GM10847 (cell line): ENCODE data around the gene NPC1L1.

ENCODE experiments used
- POLR2A ChIP-seq: IDR thresholded peaks from 2 replicates; pipeline ENCODE4 v1.6.1; 2011; ENCODE audit not compliant: insufficient read length; ENCODE audit errors: extremely low read depth

Gene NPC1L1

DNA sequence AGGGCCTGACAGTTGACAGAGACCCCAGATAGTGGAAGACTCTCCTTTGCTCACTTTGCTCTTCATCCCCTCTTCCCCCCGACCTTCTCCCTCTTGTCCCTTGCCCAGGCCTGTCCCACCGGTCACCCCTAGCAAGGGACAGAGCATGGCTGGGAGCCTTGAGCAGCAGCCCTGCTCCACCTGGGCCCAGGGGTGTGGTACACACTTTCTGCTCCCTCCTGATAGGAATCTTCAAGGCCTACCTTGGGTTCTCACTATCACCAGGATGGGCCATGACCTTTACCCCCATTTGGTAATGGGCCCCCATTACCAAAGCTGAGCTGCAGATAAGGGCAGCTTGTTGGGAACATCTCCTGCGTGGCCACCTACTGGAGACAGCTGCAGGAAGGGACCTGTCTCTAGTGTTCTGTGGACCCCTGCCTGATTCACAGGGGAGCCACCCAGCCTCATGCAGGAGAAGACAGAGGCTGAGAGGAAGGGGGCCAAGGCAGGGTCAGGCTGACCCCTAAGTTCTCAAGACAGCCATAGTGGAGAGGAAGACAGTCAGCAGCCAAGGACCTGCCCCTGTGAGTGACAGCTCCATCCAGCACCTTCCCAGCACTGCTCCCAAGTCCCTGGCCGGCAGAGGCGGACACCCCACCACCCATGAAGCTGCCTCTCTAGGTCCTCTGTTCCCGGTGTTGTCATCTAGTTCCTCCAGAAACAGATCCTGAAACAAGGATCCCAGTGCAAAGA is 913 bp upstream of the NPC1L1 start:
- TF ChIP-seq POLR2A = no peak

DNA sequence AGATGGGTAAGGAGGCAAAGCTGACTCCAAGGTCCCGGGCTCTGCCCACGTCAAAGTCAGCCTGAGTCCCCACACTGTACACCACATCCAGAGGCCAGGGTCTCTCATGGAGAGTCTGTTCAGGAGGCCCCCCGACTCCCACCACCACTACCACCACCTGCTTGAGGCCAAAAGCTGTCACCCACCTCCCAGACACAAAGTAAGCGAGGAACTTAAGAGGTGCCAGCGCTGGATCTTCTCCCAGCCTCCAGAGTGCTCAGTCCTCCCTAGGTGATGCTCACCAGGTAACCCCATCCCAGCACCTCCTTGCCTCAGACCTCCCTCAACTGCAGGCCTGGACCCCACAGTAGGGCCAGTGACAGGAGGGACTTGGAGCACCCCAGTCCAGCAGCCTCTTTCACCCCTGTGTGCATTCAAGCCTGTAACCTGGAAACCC is 520 bp downstream of the NPC1L1 start:
- TF ChIP-seq POLR2A = no peak

DNA sequence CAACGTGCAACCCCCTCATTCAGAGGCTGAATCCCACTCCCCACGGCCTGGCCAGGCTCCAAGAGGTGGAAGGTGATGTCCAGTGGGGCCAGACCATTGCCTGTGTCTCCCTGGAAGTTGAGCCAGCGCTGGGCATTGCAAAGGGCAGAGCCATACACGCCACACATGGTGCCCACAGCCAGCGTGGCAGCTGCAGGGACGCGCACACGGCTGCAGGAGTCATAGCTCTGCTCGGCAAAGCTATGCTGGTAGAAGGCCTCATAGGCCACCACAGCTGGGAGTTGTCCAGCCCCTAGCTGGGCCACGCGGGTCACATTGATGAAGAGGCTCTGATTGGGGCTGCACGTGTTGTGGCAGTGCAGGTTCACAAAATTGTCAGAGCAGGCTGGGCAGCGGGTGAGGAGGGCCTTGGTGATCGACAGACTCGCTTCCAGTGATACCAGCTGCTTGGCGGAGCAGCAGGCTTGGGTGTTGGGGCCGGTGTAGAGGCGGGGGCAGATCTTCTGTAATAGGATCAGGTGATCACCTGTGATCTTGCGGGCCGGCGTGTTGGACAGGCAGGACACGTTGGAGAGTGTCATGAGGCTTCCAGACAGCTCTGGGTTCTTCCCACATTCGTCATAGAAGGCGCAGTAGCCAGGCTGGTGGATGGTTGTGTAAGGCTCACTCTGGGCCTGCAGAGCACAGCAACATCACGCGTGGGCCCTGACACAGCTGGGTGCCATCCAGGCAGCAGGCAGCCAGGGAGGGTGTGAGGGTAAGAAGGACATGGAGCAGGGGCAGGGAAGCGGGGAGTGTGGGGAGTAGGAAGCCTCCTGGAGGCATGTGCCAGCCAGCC is 1.2 kb downstream of the NPC1L1 start:
- no peak for TF ChIP-seq POLR2A

DNA sequence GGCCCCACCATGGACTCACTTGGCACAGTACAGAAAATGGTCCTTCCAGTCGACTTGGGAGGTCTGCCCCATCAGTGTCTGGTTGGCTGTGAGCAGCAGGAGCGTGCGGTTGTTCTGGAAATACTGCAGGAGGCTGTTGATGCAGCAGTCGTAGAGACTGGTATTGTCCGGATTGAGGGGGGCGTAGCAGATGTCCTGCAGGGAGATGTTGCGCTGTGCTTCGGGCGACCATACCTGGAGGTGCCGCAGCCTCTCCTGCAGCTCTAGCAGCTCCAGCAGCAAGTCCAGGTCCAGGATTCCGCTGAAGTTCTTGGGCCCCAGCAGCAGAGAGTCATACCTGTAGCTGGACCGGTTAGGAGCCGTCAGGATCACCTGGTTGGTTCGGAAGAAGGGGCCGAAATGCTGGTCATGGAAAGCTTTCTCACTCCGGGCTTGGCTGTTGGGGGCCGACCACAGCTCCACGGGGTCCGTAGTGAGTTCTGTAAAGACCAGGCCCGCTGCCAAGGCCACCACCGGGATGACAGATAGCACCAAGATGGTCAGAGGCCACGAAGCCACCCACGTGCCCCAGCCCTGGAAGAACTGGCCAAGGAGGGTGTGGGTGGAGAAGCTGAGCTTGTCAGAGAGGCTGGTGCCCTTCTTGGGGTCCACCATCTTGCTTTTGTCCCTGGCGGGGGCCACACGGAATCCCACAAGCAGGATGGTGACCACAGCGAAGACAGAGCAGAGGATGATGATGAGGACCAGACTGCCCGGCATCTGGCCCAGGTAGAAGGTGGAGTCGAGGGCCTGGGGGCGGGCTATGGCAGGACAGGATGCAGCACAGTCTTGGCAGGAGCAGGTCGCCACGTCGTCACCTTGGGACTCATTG is 2.1 kb downstream of the NPC1L1 start:
- TF ChIP-seq POLR2A = no peak

DNA sequence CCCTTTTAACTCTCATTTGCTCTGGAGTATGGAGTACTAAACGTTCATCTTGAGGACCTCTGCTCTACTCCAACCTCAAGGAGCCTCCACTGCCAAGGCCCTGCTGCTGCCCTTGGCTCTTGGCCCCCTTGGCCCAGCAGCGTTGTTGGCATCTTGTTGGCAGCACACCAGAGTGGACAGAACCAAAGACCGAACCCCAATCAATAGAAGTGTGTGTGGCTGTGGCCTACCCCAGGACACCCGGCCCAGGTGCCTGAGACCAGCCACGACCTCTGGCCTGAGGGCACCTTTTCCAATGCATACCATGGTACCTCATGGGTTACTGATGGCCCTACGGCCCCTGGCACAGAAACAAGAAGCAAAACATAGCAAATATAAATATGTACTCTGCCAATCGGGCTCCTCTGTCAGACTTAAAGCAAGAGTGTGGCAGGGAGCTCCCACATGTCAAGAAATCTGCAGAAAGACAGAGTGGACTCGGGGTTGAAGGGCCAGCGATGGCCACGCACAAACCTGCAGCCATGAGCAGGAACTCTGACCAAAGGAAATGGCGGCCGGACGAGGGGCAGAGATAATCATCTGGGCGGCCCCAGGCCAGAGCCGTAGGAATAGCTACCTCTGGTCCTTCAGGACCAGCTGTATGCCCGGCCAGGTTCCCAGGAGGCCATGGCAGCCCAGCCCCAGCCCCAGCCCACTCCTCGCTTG is 2.9 kb downstream of the NPC1L1 start:
- no peak for TF ChIP-seq POLR2A

DNA sequence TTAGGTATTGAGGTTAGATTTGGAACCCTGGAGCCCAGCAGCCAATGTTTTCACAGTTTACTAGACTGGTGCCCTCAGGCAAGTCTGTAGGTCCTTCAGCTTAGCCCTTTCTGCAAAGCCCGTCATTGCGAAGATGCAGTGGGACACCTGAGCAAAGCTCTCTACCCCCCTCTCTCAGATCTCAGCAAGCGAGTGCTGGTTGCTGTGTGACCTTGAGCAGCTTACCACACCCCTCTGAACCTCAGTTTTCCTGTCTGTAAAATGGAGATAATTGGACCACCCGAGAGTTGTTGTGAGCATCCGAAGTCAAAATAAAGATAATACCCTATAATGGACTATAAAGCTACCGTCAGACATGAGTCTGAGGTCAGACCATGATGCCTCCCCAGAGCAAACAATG is 3.7 kb downstream of the NPC1L1 start:
- TF ChIP-seq POLR2A = no peak

DNA sequence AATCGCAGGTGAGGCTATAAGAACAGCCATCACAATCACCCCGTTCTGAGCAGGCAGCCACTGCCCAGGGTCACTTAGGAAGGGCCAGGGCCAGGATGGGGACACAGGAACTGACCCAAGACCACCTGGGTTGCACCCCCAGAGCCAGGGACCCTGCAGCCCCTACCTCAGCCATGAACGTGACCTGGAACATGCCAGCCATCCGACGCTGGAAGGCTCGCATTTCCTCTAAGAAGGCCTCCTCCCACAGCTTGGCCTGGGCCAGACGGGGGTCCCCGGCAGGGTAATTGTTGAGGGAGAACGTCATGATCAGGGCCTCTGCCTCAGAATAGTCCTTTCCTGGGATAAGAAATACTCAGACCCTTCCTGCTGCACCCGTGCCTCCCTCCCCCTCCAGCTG is 5.0 kb downstream of the NPC1L1 start:
- no peak for TF ChIP-seq POLR2A

DNA sequence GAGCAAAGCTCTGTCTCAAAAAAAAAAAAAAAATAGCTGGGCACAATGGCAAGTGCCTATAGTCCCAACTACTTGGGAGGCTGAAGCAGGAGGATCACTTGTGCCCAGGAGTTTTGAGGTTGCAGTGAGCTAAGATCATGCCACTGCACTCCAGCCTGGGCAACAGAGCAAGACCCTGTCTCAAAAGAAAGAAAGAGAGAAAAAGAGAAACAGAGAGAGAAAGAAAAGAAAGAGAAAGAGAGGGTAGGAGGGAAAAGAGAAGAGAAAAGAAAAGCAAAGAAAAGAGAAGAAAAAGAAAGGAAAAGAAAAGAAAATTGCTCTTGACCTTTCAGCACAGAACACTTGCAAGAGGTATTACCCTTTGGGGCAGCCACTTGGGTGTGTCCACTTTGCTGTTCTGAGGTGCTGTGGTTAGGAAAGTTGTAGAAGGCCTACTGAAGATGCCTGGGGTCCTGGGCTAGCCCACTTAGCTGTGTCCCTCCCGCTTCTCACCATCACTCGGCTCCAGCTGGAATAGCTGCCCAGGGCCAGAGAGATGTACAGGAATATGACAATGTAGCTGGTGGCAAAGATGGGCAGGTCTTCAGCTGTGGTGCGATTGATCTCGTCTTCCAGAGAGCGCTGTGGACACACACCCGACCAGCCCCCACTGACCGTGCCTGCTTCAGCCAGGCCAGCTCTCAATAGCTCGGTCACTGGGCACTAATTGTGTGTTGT is 5.6 kb downstream of the NPC1L1 start:
- TF ChIP-seq POLR2A = no peak

DNA sequence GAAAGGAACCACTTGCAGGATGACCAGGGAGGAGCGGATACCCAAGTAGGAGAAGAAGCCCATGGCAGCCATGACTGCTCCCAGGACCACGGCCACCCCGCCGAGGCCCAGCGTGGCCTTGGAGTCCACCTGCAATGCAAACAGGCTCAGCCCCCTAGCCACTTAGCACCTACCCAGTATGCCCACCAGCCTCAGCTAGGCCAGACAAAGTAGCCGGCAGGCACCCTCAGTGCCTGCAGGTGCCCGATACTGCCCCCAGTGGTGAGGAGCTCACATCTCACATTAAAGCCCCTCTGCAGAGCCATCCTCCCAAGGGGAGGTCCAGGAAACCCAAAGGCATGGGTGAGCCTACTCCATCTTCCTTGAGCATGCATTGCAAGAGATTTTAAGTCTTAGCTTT is 6.6 kb downstream of the NPC1L1 start:
- no peak for TF ChIP-seq POLR2A

DNA sequence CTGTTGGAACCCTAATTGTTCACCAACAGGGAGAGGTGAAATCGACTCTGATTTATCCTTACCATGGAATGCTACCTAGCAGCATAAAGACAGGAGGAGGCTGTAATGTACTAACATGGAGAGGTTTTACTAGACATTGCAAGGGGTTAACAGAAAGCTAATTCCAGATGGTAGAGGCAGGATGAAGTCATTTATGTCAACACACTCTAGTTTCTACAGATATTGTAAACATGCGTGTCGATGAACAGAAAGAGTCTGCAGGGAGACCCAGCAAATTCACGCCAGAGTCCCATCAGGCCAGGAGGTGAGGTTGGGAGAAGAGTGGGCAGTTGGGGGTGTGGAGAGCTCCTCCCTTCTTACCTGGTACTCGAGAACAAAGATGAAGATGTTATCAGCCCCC is 7.0 kb downstream of the NPC1L1 start:
- TF ChIP-seq POLR2A = no peak

DNA sequence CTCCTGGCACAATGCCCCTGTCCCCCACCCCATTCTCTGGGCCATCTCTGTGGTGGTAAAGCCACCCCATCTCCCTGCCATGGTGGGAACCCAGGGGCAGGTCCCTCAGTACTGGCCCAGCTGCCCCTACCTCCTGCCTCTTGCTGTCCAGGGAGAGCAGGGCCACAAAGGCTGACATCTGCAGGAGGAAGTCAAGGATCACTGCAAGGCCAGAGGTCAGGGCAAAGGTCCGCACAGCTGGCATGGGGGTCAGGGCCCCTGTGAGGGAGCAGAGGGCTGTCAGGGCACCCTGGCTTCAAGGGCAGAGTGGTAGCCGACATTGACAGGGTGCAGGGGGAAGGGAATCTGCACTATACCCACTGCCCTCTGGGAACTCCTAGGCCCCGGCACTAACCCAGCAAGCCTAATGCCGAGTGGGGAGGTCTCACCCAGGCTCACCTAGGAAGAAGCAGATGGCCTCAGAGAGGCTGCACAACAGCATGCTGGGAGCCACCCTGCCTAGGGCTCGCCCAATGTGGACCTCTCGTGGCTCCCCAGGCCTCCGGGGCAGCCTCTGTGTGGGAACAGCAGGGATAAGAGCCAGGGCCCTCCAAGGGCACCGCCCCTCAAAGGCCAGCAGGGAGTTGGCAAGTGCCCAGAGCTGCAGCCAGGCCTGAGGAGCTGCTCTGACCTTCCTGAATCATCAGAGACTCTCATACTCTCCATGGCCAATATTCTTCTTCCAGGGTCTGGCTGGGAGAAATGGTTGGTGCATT is 7.7 kb downstream of the NPC1L1 start:
- no peak for TF ChIP-seq POLR2A

DNA sequence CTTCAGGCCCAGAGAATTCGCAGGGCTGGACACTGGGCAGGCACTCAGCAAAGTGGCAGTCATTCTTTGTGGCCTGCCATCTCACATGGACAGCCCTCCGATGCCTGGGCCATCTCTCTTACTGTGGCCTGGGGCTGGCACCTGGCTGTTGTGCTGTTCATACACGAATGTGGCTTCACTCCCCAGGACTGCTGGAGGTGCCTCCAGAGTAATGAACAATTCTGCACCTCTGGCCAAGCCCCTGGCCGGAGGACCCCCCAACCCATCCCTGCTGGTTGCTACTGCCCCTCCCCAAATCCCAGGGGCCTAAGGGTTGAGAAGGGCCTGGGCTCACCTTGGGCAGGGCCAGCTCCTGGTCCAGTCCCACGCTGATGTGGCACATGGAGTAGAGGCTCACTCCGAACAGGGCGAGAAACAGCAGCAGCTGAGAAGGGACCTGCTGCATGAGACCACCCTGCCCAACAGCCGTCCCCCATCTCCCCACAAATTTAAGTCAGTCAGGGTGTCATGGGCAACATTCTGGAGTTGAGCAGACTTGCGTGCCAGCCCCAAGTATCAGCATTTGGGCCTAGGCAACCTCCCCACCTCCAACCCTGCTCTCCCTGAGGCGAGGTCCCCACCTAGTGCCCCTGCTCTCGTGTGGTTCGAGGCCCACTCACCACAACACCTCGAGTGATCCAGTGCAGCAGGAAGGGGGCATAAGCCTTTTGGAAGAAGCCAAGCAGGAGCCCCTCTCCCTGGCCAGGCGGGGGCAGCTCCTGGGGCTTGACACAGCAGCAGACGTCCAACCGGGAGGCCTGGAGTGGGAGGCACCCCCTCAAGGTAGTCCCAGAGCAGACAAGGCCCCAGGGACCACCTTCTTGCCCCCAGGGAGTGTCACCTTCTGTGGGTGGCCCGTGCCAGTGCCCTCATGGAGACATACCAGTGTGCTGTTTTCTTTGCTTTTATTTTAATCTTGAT is 9.4 kb downstream of the NPC1L1 start:
- no peak for TF ChIP-seq POLR2A
